H9 (cell line): ENCODE results near the gene MLLT6. TPM values are rescaled to one million over a fixed set of nuclear protein-coding genes. Genes with fewer than 3 reads are reported as not detected.

ENCODE experiments used
- DNase-seq: peaks from one replicate; pipeline ENCODE4 v3.0.0-alpha.2; 2017
- H2AFZ ChIP-seq: one replicate; pipeline ENCODE4 v1.6.1; 2013; ENCODE audit warnings: mild to moderate bottlenecking, low read length, control low read depth, moderate library complexity
- H2AK5ac ChIP-seq: 2 replicates; pipeline ENCODE4 v1.6.1; 2013; ENCODE audit warnings: low read length, control low read depth, mixed read lengths; ENCODE audit not compliant: insufficient read length
- H2BK120ac ChIP-seq: one replicate; pipeline ENCODE4 v1.6.1; 2013; ENCODE audit warnings: low read depth, mild to moderate bottlenecking, low read length, control low read depth, inconsistent platforms; ENCODE audit not compliant: poor library complexity, severe bottlenecking
- H2BK12ac ChIP-seq: 2 replicates; pipeline ENCODE4 v1.6.1; 2013; ENCODE audit warnings: low read length, control low read depth, mixed read lengths, low read depth; ENCODE audit not compliant: insufficient read length
- H2BK15ac ChIP-seq: 2 replicates; pipeline ENCODE4 v1.6.1; 2013; ENCODE audit warnings: low read depth, low read length, control low read depth
- H2BK20ac ChIP-seq: one replicate; pipeline ENCODE4 v1.6.1; 2013; ENCODE audit warnings: low read depth, mild to moderate bottlenecking, low read length, control low read depth, inconsistent platforms; ENCODE audit not compliant: poor library complexity, severe bottlenecking
- H2BK5ac ChIP-seq: 2 replicates; pipeline ENCODE4 v1.6.1; 2013; ENCODE audit warnings: low read length, control low read depth, mixed read lengths; ENCODE audit not compliant: insufficient read length
- H3K14ac ChIP-seq: 2 replicates; pipeline ENCODE4 v1.6.1; 2013; ENCODE audit warnings: low read length, control low read depth; ENCODE audit not compliant: insufficient read depth
- H3K18ac ChIP-seq: 2 replicates; pipeline ENCODE4 v1.6.1; 2013; ENCODE audit warnings: low read depth, mild to moderate bottlenecking, mixed read lengths, low read length, control low read depth; ENCODE audit not compliant: insufficient read length
- H3K23ac ChIP-seq: 2 replicates; pipeline ENCODE4 v1.6.1; 2013; ENCODE audit warnings: low read length, control low read depth, mixed read lengths, low read depth; ENCODE audit not compliant: insufficient read length
- H3K23me2 ChIP-seq: 2 replicates; pipeline ENCODE4 v1.6.1; 2013; ENCODE audit warnings: low read depth, mild to moderate bottlenecking, mixed read lengths, low read length, control low read depth; ENCODE audit not compliant: insufficient read length, poor library complexity, severe bottlenecking
- H3K27ac ChIP-seq: 2 replicates; pipeline ENCODE4 v1.5.1; 2013; ENCODE audit warnings: low read length, control low read depth, mixed read lengths, low read depth; ENCODE audit not compliant: insufficient read length
- H3K27me3 ChIP-seq: 2 replicates; pipeline ENCODE4 v1.6.1; 2013; ENCODE audit warnings: low read length, control low read depth, inconsistent platforms; ENCODE audit not compliant: insufficient read depth
- H3K4ac ChIP-seq: 2 replicates; pipeline ENCODE4 v1.6.1; 2013; ENCODE audit warnings: low read depth, mild to moderate bottlenecking, control low read depth, inconsistent platforms, low read length, moderate library complexity
- H3K4me1 ChIP-seq: 2 replicates; pipeline ENCODE4 v1.6.1; 2013; ENCODE audit warnings: low read length, control low read depth, inconsistent platforms; ENCODE audit not compliant: insufficient read depth
- H3K4me2 ChIP-seq: 2 replicates; pipeline ENCODE4 v1.6.1; 2013; ENCODE audit warnings: low read length, control low read depth, mixed read lengths; ENCODE audit not compliant: insufficient read length, insufficient read depth
- H3K56ac ChIP-seq: 2 replicates; pipeline ENCODE4 v1.6.1; 2013; ENCODE audit warnings: low read depth, mild to moderate bottlenecking, mixed read lengths, low read length, control low read depth; ENCODE audit not compliant: insufficient read length
- H3K79me1 ChIP-seq: 2 replicates; pipeline ENCODE4 v1.6.1; 2013; ENCODE audit warnings: low read depth, mild to moderate bottlenecking, moderate library complexity, low read length, control low read depth, inconsistent platforms; ENCODE audit not compliant: insufficient read depth, poor library complexity, severe bottlenecking
- H3K79me2 ChIP-seq: 2 replicates; pipeline ENCODE4 v1.6.1; 2013; ENCODE audit warnings: low read length, control low read depth, inconsistent platforms; ENCODE audit not compliant: insufficient read depth
- H3K9ac ChIP-seq: 2 replicates; pipeline ENCODE4 v1.6.1; 2013; ENCODE audit warnings: low read length, control low read depth, mixed read lengths; ENCODE audit not compliant: insufficient read length; ENCODE audit errors: extremely low read depth
- H3K9me3 ChIP-seq: one replicate; pipeline ENCODE4 v1.6.1; 2013; ENCODE audit warnings: low read depth, low read length, inconsistent platforms; ENCODE audit not compliant: control insufficient read depth
- H3T11ph ChIP-seq: one replicate; pipeline ENCODE4 v1.6.1; 2013; ENCODE audit warnings: mild to moderate bottlenecking, low read length, control low read depth, inconsistent platforms
- H4K20me1 ChIP-seq: one replicate; pipeline ENCODE4 v1.6.1; 2013; ENCODE audit not compliant: control insufficient read depth, insufficient read length, insufficient read depth
- H4K5ac ChIP-seq: 2 replicates; pipeline ENCODE4 v1.6.1; 2013; ENCODE audit warnings: low read depth, mild to moderate bottlenecking, mixed read lengths, low read length, control low read depth; ENCODE audit not compliant: insufficient read length
- H4K8ac ChIP-seq: replicated peaks from 2 replicates; pipeline ENCODE4 v1.6.1; 2013; ENCODE audit warnings: low read length, control low read depth, mixed read lengths, low read depth; ENCODE audit not compliant: insufficient read length
- H4K91ac ChIP-seq: 2 replicates; pipeline ENCODE4 v1.6.1; 2013; ENCODE audit warnings: low read depth, mild to moderate bottlenecking, moderate library complexity, mixed read lengths, low read length, control low read depth; ENCODE audit not compliant: insufficient read length
- H3K27ac Mint-ChIP-seq, 3 experiments: 2 replicates in 2 of 3; 3 replicates in 1 of 3; pipeline ENCODE4 v1.8.0; 2020 to 2021; ENCODE audit warnings: mixed read lengths in 3 of 3, mild to moderate bottlenecking in 1 of 3, moderate library complexity in 1 of 3
- H3K27me3 Mint-ChIP-seq: 2 replicates; pipeline ENCODE4 v1.8.0; 2021; ENCODE audit warnings: low read depth, mild to moderate bottlenecking, moderate library complexity, mixed read lengths
- H3K36me3 Mint-ChIP-seq, 3 experiments: 2 replicates in 2 of 3; 3 replicates in 1 of 3; pipeline ENCODE4 v1.8.0; 2020 to 2021; ENCODE audit warnings: low read depth in 3 of 3, mixed read lengths in 3 of 3; ENCODE audit not compliant: insufficient read depth in 1 of 3
- H3K4me1 Mint-ChIP-seq, 2 experiments: 2 replicates each; pipeline ENCODE4 v1.8.0; 2020; ENCODE audit warnings: mixed read lengths in 2 of 2
- H3K4me3 Mint-ChIP-seq, 2 experiments: 2 replicates in 1 of 2; 3 replicates in 1 of 2; pipeline ENCODE4 v1.8.0; 2020 to 2021; ENCODE audit warnings: mild to moderate bottlenecking in 2 of 2, mixed read lengths in 2 of 2, moderate library complexity in 1 of 2
- H3K9me3 Mint-ChIP-seq, 2 experiments: 2 replicates in 1 of 2; 3 replicates in 1 of 2; pipeline ENCODE4 v1.8.0; 2020; ENCODE audit warnings: mild to moderate bottlenecking in 2 of 2, mixed read lengths in 2 of 2, moderate library complexity in 1 of 2
- CTCF ChIP-seq: fragments of 200-600 bp; sonication (generic); conservative IDR thresholded peaks from 3 replicates; pipeline ENCODE4 v1.8.0; 2021; ENCODE audit warnings: antibody characterized with exemption, mild to moderate bottlenecking
- WGBS: extraction: QIAGEN DNeasy Blood & Tissue Kit; methylation state at CpG from one replicate; pipeline ENCODE4 v1.1.7; 2013; ENCODE audit warnings: missing lambda C conversion rate, low lambda C conversion rate, mixed read lengths; ENCODE audit not compliant: insufficient read length; ENCODE audit errors: extremely low coverage; 5-methylcytosine and 5-hydroxymethylcytosine counted together
- total RNA-seq: library from RNA; stranded (reverse); gene quantifications from 2 replicates; pipeline ENCODE4 v1.2.1, GENCODE V29; 2021

Gene MLLT6
- total RNA-seq, 1 experiment from 2014 or later, result 26.4 TPM

GRCh38 chr17:38738686-38739085 is 33.6 kb downstream of the MLLT6 start:
- Histone ChIP-seq H2BK12ac (no peak overlapping the region), H3K9ac (no peak overlapping the region), H3K18ac (no peak overlapping the region), H3K23ac (no peak overlapping the region), H2AFZ (no peak overlapping the region), H3K23me2 (peaks cover 4% of the 10 kb centered on the region), H4K8ac (no peak overlapping the region), H3K4me2 (no peak overlapping the region), H3K79me1 (peaks cover 13% of the 10 kb centered on the region), H2AK5ac (no peak overlapping the region), H3K56ac (no peak overlapping the region), H2BK20ac (no peak overlapping the region), H2BK15ac (no peak overlapping the region), H3K27me3 (no peaks in the 10 kb centered on the region), H4K20me1 (no peaks in the 10 kb centered on the region), H3K9me3 (no peaks in the 10 kb centered on the region), H4K5ac (no peak overlapping the region), H3K4me1 (no peaks in the 10 kb centered on the region; the same call in 1 of the 2 replicates), H3K14ac (no peak overlapping the region), H3K4ac (no peak overlapping the region), H3K27ac (no peak overlapping the region), H2BK5ac (no peak overlapping the region), H2BK120ac (no peak overlapping the region), H3K79me2 (peaks cover 33% of the 10 kb centered on the region; the same call in 1 of the 2 replicates), H3T11ph (no peak overlapping the region), H4K91ac (no peak overlapping the region)
- H3K36me3 Mint-ChIP-seq, result peaks cover 31 to 63% (median 58%) of the 10 kb centered on the region in 3 experiments; a peak in 6 of 7 replicates
- no peaks in the 10 kb centered on the region; the same call in 1 of the 2 replicates for H3K27me3 Mint-ChIP-seq
- no CpG with 5 or more reads among the region's 16 CpGs for WGBS
- no peak overlapping the region for H3K4me3 Mint-ChIP-seq
- no peak for DNase-seq
- no peak overlapping the region for H3K27ac Mint-ChIP-seq
- H3K9me3 Mint-ChIP-seq, result no peaks in the 10 kb centered on the region; a peak in 1 of 5 replicates
- TF ChIP-seq CTCF, result no peak
- H3K4me1 Mint-ChIP-seq, result peaks cover 24 to 40% of the 10 kb centered on the region in 2 experiments
